GM12875 (cell line): Measurements from ENCODE around the gene CACNB1.

Experiments used
- H3K4me3 ChIP-seq: one replicate; pipeline ENCODE4 v1.5.1; 2011; ENCODE audit warnings: low read depth, low read length, control low read depth
- TF ChIP-seq, protein P1 (sequence below): IDR thresholded peaks from 2 replicates; pipeline ENCODE4 v1.5.1; 2011; ENCODE audit warnings: low read depth, mild to moderate bottlenecking, control low read depth, inconsistent platforms, low read length, moderate library complexity, borderline replicate concordance; ENCODE audit not compliant: insufficient read depth

CACNB1 gene

DNA sequence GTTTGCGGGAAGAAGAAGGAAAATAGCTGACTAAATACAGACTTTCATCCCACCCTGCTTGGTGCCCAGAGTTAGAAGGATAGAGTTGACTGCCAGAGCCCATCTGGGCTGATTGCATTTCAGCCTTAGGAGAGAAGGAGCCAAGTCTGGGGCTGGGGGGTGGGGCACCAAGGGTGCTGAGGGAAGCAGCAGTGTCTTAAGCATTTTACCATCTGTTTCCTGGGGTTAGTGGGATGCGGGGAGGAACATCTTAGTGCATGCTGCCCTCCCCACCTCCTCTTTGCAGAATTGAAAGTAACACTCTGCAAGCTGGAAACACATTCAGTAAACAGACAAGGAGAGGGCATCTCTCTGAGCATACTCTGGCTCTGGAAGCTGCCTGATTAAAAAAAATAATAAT, 30.0 kb downstream of the CACNB1 start:
- TF ChIP-seq, protein P1, sequence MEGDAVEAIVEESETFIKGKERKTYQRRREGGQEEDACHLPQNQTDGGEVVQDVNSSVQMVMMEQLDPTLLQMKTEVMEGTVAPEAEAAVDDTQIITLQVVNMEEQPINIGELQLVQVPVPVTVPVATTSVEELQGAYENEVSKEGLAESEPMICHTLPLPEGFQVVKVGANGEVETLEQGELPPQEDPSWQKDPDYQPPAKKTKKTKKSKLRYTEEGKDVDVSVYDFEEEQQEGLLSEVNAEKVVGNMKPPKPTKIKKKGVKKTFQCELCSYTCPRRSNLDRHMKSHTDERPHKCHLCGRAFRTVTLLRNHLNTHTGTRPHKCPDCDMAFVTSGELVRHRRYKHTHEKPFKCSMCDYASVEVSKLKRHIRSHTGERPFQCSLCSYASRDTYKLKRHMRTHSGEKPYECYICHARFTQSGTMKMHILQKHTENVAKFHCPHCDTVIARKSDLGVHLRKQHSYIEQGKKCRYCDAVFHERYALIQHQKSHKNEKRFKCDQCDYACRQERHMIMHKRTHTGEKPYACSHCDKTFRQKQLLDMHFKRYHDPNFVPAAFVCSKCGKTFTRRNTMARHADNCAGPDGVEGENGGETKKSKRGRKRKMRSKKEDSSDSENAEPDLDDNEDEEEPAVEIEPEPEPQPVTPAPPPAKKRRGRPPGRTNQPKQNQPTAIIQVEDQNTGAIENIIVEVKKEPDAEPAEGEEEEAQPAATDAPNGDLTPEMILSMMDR: no peak
- H3K4me3 ChIP-seq: no peak overlapping the region

DNA sequence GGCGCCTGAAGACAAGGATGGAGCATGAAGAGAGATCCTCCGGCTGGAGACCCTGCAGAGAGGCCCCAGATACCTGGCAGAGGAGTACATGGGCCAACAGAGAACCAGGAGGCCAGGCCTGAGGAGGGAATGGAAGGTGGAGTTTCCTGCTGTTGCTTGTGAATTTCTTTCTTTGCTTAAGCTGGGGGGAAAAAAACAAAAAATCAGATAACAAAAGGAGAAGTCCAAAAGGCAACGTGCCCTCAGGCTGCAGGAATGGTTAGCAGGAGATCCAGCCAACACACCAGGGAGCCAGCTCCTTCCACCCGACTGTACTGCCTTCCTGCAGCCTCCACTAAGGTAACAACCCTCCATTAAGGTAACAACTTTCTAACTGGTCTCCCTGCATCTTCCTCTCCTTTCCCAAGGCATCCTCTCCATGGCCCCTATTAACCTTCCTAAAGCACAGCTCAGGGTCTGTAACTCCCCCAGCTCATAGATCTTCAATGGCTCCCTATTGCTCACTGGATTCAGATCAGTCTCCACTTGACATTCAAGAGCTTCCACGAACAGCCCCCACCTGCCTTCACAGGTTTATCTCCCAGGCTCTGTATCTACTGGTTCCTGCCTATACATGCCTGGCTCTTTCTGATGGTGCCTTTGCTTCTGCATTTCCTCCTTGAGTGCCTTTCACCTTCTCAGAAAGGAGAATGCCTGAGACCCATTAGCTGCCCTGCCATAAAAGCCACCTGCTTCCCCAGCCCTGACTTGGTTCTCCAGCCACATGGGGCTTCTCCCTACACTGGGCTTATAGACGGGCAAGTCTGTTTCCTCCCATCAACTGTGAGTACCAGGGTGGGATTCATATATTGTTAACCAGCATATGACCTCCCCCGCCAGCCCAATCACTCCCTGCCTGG, 30.8 kb downstream of the CACNB1 start:
- no peak overlapping the region for H3K4me3 ChIP-seq
- TF ChIP-seq, protein P1: no peak

DNA sequence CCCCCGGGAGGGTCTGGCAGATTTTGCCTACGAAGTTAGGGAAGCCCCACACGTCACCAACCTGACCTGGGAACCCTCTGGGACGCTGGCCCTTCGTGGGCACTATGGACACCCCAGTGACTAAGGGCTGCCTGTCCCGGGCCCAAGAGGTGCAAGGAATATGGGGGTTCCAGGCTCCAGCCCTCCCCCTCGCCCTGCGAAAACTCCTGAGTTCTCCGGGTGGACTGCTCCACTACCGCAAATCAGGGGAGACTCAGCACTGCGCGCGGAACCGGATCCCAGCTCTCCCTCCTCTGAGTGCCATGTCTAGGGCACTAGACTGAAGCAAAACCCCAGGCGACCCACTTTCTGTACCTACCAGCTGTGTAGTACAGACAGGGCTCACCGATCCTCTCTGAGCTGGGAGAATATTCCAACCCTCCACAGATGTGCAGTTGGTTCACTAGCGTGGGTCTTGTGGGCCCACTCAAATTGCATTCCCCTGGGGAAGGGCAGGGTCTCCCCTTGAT, 31.6 kb downstream of the CACNB1 start, which contains the start of gene ARL5C:
Gene ARL5C, minus strand, starts transcription at position 321 of the 509 bp plus-strand sequence. CDS start 401 bp downstream, outside the sequence.
- H3K4me3 ChIP-seq: peak within 1 kb of the TSS; percentile 54
- TF ChIP-seq, protein P1: no peak

DNA sequence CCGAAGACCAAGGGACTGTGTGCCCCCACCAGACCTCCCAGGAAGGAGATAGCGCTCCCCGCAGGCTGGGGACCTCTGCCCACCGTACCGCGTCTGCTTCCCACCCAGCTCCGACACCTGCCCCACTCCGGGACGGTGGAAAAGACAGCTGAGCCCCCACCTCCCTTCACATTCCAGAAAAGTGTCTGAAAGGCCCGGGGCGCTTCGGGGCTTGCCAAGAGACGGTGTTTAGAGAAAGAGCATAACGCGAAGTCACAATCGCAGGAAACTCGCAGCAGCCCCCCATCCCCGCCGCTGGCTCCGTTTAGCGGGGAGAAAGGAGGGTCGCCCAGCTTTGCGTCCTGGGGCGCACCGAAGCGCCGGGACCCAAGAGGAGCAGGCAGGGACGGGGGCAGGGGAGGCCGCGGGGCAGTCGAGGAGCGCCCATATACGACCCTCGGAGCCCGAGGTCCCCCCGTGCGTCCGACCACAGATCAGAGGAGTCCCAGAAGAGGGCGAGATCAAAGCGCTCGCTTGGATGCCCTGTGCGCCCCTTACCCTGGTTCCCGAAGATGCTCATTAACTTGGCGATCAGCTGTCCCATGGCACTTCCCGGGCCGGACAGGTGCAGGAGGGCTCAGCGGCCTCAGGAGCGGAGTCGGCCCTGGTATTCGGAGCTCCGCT, 32.2 kb downstream of the CACNB1 start:
- TF ChIP-seq, protein P1: no peak
- peak overlapping the region; percentile 54 for H3K4me3 ChIP-seq

DNA sequence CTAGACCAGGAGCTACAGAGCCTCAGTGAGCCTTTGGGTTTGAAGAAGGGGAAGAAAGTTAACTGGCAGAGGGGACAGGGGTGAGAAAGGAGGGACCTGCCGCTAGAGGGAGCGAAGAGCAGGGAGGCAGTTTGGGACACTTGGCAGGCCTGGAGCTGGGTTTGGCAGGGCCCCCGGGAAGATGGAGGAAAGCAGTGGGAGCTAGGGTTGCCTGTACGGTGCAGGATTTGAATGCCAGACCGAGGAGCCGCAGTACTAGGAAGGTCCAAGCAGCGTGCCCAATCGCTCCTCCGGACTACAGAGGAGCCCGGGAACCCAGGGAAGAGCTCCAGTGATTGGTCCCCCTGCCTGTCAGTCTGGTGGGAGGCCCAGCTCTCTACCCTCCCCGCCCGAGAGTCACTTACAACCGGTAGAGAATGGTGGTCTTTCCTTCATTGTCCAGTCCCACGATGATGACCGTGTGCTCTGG, 32.8 kb downstream of the CACNB1 start:
- TF ChIP-seq, protein P1: peak; percentile 98
- H3K4me3 ChIP-seq: peak overlapping the region; percentile 54

DNA sequence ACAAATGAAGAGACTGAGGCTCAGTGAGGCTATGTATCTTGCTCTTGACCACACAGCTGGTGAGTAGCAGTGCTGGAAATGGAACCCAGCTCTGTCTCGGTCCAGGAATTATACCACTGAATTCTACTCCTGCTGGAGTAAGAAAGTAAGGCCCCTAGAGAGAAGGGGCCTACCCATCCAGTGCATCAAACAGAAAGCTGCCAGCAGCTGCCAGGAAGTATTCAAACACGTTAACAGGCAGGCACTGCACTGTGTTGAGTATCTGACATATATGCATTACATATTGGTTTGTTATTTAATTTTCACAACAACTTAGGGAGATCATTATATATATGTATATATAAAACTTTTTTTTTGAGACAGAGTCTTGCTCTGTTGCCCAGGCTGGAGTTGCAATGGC, 35.5 kb downstream of the CACNB1 start:
- H3K4me3 ChIP-seq: no peak overlapping the region
- TF ChIP-seq, protein P1: no peak

DNA sequence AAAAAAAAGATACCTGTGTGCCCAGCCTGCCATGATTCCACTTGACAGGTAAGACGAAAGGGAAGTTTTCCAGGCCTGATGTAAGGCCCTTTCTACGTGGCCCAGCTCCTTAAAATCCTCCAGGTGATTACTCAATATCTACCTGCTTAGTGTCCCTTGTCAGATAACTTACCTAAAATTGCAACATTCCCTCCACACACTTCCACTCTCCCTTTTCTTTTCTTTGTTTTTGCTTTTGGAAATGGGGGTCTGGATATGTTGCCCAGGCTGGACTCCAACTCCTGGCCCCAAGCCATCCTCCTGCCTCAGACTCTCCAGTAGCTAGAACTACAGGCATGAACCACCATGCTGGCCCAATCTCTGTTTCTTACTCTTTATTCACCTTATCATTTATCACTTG, 38.8 kb downstream of the CACNB1 start:
- TF ChIP-seq, protein P1: no peak

More for the DNA sequence above, 38.8 kb downstream of the CACNB1 start:
- H3K4me3 ChIP-seq: no peak overlapping the region
